ENCODE data around the gene TACO1.
A peak's percentile ranks its signal among the peaks of the same experiment; 100 is the strongest.

Gene TACO1

GRCh38 chr17:63600569-63601438 lies at the start of gene TACO1:
Gene TACO1, plus strand, starts transcription at chr17:63600895. Its CDS starts 189 bp downstream, at chr17:63601084.
- peak; percentile 76 for DNase-seq

DNA sequence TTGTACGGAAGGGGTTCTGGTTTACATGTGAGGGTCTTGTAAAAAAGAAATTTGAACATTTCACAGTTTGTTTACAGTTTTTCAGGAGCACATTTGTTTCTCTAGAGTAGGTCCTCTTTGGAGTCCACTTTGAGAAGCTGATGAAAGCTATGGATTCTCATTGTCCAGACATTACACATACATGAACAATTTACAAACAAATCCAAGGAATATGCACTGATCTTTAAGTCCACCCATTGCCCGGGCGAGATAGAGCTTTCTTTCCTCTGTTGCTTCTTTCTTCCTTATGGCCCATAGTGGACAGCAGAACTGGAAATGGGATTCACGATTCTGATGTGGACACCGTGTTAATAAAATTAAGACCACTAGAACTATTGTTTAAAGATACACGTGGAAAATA lies 48.5 kb upstream of the TACO1 start:
- no peak for DNase-seq

DNA sequence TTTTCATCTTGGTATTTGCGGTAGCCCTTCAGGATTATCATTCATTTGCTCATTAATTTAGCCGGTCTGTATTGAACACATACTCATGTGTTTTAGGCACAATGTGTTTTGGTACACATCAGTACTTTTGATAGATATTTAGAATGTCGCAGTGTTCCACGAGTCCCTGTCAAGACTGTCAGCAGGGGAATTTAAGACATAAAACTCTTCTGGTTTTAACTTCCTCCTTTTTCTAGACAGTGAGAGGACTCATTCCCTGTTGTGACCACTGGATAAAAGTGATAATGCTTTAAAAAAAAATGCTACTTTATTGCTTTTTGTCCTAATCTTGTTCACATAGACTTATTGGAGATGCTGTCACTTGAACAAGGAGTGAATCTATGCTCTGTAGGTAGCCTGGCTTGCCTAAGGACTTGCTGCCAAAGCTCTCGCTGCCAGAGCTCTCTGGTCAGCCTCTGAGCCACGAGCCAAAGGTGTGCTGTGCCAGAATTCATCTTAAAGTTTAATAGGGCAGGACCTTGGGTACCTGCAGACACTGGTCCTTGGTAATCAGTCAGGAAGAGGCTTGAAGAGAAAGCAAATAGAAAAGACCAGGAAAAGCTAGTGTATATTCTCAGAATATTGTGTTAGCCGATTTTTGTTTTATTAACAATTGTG lies 45.1 kb upstream of the TACO1 start:
- no peak for DNase-seq

- no peak for DNase-seq
These were observed 43.3 kb upstream of the TACO1 start for GRCh38 chr17:63557416-63557815.

GRCh38 chr17:63558441-63558840 lies 42.3 kb upstream of the TACO1 start:
- no peak for DNase-seq

GRCh38 chr17:63561819-63562218 lies 38.9 kb upstream of the TACO1 start:
- DNase-seq: no peak

- no peak for DNase-seq
These were observed 37.4 kb upstream of the TACO1 start for GRCh38 chr17:63563339-63563738.

- no peak for DNase-seq
These were observed 36.1 kb upstream of the TACO1 start for GRCh38 chr17:63564562-63564961.

GRCh38 chr17:63567229-63567628 lies 33.5 kb upstream of the TACO1 start:
- no peak for DNase-seq

GRCh38 chr17:63568563-63568962 lies 32.1 kb upstream of the TACO1 start:
- no peak for DNase-seq

DNA sequence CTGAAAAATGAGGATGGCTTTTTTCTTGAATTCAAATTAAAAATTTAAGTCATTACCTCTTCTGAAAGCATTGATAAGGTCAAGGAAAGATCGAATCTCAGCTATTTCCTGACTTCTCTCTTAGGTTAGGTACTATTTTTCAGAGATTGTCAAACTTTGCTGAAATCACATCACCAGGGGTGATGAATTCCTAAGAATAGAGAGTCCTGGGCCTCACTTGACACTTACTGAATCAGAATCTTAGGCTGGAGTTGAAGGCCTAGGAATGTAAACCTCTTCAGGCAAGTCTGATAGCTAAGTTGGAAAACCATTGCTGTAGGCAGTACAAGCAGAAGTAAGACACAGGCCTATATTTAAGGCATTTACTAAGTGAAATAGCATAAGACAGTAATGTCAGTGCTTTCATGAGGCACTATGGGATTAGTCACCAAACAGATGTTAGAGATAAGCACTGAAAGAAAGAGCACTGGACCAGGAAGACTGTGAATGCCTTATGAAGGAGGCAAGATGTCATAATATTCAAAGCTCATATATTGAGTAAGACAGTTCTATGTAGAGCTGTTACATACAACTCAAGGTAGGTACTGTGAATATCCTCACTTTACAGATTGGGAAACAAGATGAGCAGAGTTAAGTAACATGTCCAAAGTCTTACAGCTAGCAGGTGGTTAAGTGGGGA lies 28.9 kb upstream of the TACO1 start:
- DNase-seq: no peak

DNA sequence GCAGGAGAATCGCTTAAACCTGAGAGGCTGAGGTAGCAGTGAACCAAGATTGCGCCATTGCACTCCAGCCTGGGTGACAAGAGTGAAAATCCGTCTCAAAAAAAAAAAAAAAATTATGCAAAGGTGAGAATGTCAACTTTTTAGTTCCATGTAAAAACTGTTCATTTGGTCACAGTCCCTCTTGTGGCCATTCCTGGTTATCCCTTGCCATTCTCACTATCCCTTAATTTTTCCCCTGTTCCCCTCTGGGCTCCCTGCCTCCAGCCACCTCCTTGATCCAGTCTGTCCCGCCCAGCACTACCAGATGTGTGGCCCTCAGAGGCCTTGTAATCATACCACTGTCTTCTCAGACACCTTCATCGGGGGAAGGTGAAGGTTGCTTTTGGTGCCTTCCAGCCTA lies 27.1 kb upstream of the TACO1 start:
- no peak for DNase-seq

GRCh38 chr17:63578027-63578768 lies 22.5 kb upstream of the TACO1 start:
- DNase-seq: no peak

GRCh38 chr17:63578769-63579111 lies 22.0 kb upstream of the TACO1 start:
- peak; percentile 27 for DNase-seq

GRCh38 chr17:63579633-63580032 lies 21.1 kb upstream of the TACO1 start:
- peak; percentile 69 for DNase-seq

- DNase-seq: no peak
These were observed 12.9 kb upstream of the TACO1 start for GRCh38 chr17:63587770-63588169.

DNA sequence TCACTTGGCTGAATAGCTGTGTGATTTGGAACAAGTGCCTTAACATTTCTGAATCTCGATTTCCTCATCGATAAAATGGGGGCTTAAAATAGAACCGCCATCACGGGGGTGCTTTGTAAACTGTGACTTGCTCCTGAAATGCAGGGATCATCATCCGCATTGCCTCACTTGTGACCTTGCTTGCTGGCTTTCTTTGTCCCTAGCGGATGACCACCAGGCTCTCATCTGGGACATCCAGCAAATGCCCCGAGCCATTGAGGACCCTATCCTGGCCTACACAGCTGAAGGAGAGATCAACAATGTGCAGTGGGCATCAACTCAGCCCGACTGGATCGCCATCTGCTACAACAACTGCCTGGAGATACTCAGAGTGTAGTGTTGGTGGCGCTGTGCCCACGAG lies 11.9 kb upstream of the TACO1 start:
- DNase-seq: no peak

DNA sequence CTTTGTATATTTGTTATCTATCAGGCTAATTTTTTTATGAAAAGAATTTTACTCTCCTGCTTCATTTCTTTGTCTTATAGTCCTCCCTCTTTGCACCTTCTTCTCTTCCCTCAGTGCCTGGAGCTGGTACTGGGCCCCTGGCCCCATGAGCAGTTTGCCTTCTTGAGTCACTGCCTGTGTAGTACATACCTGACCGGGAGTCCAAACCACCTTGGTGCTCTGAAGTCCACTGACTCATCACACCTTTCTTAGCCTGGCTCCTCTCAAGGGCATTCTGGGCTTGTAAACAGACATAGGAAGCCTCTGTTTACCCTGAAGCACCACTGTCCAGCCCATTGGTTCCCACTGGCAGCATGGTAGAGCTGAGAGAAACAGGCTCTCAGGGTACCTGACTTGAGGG lies 11.0 kb upstream of the TACO1 start:
- no peak for DNase-seq

- DNase-seq: no peak
These were observed 7.9 kb upstream of the TACO1 start for GRCh38 chr17:63592797-63593196.

- no peak for DNase-seq
These were observed 5.6 kb upstream of the TACO1 start for GRCh38 chr17:63595132-63595531.

GRCh38 chr17:63596856-63597586 lies 3.7 kb upstream of the TACO1 start:
- DNase-seq: no peak

DNA sequence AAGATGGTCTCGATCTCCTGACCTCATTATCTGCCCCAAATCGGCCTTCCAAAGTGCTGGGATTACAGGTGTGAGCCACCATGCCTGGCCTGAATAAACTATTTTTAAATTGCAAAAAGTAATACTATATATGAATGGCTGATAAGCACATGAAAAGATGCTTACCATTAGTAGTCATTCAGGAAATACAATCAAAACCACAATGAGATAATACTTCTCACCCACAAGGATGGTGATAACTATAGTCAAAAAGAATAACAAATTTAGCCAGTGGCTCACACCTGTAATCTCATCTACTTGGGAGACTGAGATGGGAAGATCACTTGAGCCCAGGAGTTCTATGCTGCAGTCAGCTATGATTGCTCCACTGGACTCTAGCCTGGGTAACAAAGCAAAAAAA lies 2.4 kb upstream of the TACO1 start:
- DNase-seq: no peak

Data from NCI-H510A (cell line).